ENCODE measurements around the gene TRIP12. TPM values are rescaled to one million over a fixed set of nuclear protein-coding genes. Genes with fewer than 3 reads are reported as not detected.
A peak's percentile ranks its signal among the peaks of the same experiment; 100 is the strongest.
"Not testable (repeated sequence)": the region's sequence is repeated elsewhere in the genome, so short reads cannot be mapped to it uniquely, and the experiment has no call there.

The TRIP12 gene
- total RNA-seq, 3 donors from 2014 or later: 211 to 227 (median 221) TPM

- H3K9me3 Mint-ChIP-seq: peaks cover 12% of the 10 kb centered on the region
- H3K36me3 Mint-ChIP-seq (ENCODE audit: insufficient read depth): no peaks in the 10 kb centered on the region
- DNase-seq (no peak), ATAC-seq (no peak)
- no peaks in the 10 kb centered on the region for H3K4me1 Mint-ChIP-seq (ENCODE audit: low read depth)
- peaks cover 2% of the 10 kb centered on the region for H3K27me3 Mint-ChIP-seq (ENCODE audit: low read depth)
- no peak overlapping the region for H3K4me3 Mint-ChIP-seq
Observed at GRCh38 chr2:229732897-229733296, 188.9 kb downstream of the TRIP12 start.

GRCh38 chr2:229731916-229732315, 189.9 kb downstream of the TRIP12 start:
- DNase-seq: no peak
- no peak for ATAC-seq
- Mint-ChIP-seq H3K4me1 (ENCODE audit: low read depth) (no peaks in the 10 kb centered on the region), H3K9me3 (peaks cover 2% of the 10 kb centered on the region), H3K36me3 (ENCODE audit: insufficient read depth) (no peaks in the 10 kb centered on the region), H3K4me3 (no peak overlapping the region), H3K27me3 (ENCODE audit: low read depth) (peaks cover 3% of the 10 kb centered on the region)

GRCh38 chr2:229731363-229731762, 190.4 kb downstream of the TRIP12 start:
- ATAC-seq (no peak), DNase-seq (no peak)
- H3K4me1 Mint-ChIP-seq (ENCODE audit: low read depth): no peaks in the 10 kb centered on the region
- H3K36me3 Mint-ChIP-seq (ENCODE audit: insufficient read depth): no peaks in the 10 kb centered on the region
- H3K9me3 Mint-ChIP-seq: no peaks in the 10 kb centered on the region
- no peak overlapping the region for H3K4me3 Mint-ChIP-seq
- H3K27me3 Mint-ChIP-seq (ENCODE audit: low read depth): peaks cover 3% of the 10 kb centered on the region

- ATAC-seq: no peak
- H3K4me1 Mint-ChIP-seq (ENCODE audit: low read depth): no peaks in the 10 kb centered on the region
- no peaks in the 10 kb centered on the region for H3K36me3 Mint-ChIP-seq (ENCODE audit: insufficient read depth)
- no peaks in the 10 kb centered on the region for H3K9me3 Mint-ChIP-seq
- peaks cover 8% of the 10 kb centered on the region for H3K27me3 Mint-ChIP-seq (ENCODE audit: low read depth)
- DNase-seq: no peak
- H3K4me3 Mint-ChIP-seq: no peak overlapping the region
Observed at GRCh38 chr2:229728370-229728769, 193.4 kb downstream of the TRIP12 start.

DNA sequence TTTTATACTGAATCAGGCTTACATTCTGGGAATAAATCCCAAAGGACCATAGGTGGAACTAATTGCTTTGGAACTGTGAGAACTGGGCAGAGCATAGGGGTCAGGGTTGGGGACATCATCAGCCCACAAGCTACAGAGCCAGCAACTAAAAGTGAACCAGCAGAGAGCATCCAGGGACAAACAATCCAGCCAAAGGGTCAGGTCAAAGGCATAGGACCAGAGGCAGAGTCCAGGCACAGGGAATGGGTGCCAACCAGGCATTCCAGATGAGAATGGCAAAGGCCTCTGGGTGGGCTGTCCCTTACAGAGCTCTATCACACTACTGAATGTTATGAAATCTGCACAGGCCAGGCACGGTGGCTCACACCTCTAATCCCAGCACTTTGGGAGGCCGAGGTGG, 195.2 kb downstream of the TRIP12 start:
- Mint-ChIP-seq H3K4me3 (no peak overlapping the region), H3K27me3 (ENCODE audit: low read depth) (peaks cover 8% of the 10 kb centered on the region), H3K36me3 (ENCODE audit: insufficient read depth) (no peaks in the 10 kb centered on the region), H3K9me3 (no peaks in the 10 kb centered on the region), H3K4me1 (ENCODE audit: low read depth) (no peaks in the 10 kb centered on the region)
- no peak for DNase-seq
- ATAC-seq: no peak

DNA sequence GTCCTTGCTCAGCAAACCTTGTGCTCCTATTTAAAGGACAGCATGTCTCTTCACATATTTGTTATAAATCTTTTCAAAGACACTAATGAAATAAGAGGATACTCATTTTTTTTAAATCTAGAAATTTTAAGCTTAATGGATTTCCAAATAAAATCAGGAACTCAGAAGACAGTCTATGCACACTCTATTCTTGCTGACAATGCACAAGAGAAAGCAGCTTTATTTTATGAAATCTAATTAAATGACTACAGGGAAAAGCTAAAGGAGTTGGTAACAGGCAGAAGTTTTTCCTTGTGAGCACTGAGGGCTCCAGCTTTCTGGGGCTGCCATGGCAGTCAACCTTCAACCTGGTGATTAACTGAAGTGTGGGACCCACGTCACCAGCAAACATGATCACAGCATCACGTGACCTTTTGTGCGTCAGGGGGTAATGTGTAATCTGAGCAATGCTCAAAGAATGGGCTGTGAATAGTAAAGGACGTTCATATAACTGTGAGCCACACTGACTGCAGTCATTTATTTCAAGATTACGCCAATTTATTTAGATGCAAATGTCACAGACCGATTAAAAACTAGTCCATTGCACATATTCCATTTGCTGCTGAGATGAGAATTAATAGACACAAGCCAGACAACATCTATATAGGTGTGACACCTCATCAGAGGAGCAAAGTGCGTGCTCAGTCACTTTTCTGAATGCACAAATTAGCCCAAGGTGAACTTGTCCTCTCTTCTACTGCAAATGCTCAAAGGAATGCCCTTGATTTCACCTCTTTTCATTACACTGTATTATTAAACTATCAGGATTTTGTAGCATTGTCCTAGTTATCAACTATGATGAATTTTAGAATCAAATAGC, 195.9 kb downstream of the TRIP12 start:
- Mint-ChIP-seq H3K9me3 (no peaks in the 10 kb centered on the region), H3K4me1 (ENCODE audit: low read depth) (no peaks in the 10 kb centered on the region), H3K4me3 (no peak overlapping the region), H3K27me3 (ENCODE audit: low read depth) (peaks cover 8% of the 10 kb centered on the region), H3K36me3 (ENCODE audit: insufficient read depth) (no peaks in the 10 kb centered on the region)
- no peak for DNase-seq
- ATAC-seq: no peak

DNA sequence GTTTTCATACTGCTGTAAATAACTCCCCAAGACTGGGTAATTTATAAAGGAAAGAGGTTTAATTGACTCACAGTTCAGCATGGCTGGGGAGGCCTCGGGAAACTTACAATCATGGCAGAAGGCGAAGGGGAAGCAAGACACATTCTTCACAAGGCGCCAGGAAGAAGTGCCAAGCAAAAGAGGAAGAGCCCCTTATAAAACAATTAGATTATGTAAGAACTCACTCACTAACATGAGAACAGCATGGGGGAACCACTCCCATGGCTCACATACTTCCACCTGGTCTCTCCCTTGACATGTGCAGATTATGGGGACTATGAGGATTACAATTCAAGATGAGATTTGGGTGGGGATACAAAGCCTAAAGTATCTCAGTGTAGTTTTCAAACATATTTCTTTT, 198.6 kb downstream of the TRIP12 start:
- not testable (repeated sequence) for H3K9me3 Mint-ChIP-seq

GRCh38 chr2:229719926-229720647, 201.7 kb downstream of the TRIP12 start:
- Mint-ChIP-seq H3K36me3 (ENCODE audit: insufficient read depth) (no peaks in the 10 kb centered on the region), H3K4me1 (ENCODE audit: low read depth) (peaks cover 4% of the 10 kb centered on the region), H3K27me3 (ENCODE audit: low read depth) (peaks cover 48% of the 10 kb centered on the region), H3K9me3 (no peaks in the 10 kb centered on the region), H3K4me3 (no peak overlapping the region)
- no peak for DNase-seq
- no peak for ATAC-seq

More for the DNA sequence above, 198.6 kb downstream of the TRIP12 start:
- not testable (repeated sequence) for DNase-seq; H3K4me3 Mint-ChIP-seq; H3K4me1 Mint-ChIP-seq (ENCODE audit: low read depth); H3K36me3 Mint-ChIP-seq (ENCODE audit: insufficient read depth); ATAC-seq
- H3K27me3 Mint-ChIP-seq (ENCODE audit: low read depth): peaks cover 26% of the 10 kb centered on the region

DNA sequence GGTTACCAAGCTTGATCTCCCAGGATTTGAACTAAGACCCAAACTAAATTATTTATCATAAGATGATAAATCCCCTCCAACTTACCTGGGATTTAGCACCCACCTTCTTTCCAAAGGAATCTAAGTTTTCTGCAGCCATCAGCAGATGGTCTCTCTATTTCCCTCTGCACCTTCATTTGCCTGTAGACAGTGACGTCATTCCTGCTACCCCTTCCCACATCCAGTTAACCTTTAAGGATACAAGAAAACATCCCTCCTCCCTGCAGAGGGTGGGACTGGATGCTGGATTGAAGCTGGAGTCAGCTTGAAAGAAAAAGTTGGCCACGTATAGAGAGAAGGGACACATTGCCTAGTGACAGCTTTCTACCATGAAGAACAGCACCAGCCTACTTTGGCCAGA, 203.8 kb downstream of the TRIP12 start:
- Mint-ChIP-seq H3K27me3 (ENCODE audit: low read depth) (peaks cover 53% of the 10 kb centered on the region), H3K36me3 (ENCODE audit: insufficient read depth) (no peaks in the 10 kb centered on the region), H3K4me1 (ENCODE audit: low read depth) (peaks cover 10% of the 10 kb centered on the region), H3K4me3 (no peak overlapping the region), H3K9me3 (no peaks in the 10 kb centered on the region)
- ATAC-seq (no peak), DNase-seq (no peak)

- DNase-seq: no peak
- Mint-ChIP-seq H3K4me1 (ENCODE audit: low read depth) (peaks cover 14% of the 10 kb centered on the region), H3K27me3 (ENCODE audit: low read depth) (peaks cover 74% of the 10 kb centered on the region), H3K4me3 (peak overlapping the region; percentile 30), H3K9me3 (peaks cover 6% of the 10 kb centered on the region), H3K36me3 (ENCODE audit: insufficient read depth) (no peaks in the 10 kb centered on the region)
- ATAC-seq: no peak
Observed at GRCh38 chr2:229715895-229716507, 205.8 kb downstream of the TRIP12 start.

GRCh38 chr2:229714736-229715541, 206.9 kb downstream of the TRIP12 start:
- H3K9me3 Mint-ChIP-seq: peaks cover 6% of the 10 kb centered on the region
- H3K4me3 Mint-ChIP-seq: peak overlapping the region; percentile 58
- ATAC-seq (peak; percentile 43 to 54), DNase-seq (no peak)
- H3K36me3 Mint-ChIP-seq (ENCODE audit: insufficient read depth): no peaks in the 10 kb centered on the region
- peaks cover 14% of the 10 kb centered on the region for H3K4me1 Mint-ChIP-seq (ENCODE audit: low read depth)
- peaks cover 80% of the 10 kb centered on the region for H3K27me3 Mint-ChIP-seq (ENCODE audit: low read depth)

- H3K4me3 Mint-ChIP-seq: peak within 1 kb of the TSS; percentile 64
- DNase-seq (peak; percentile 6), ATAC-seq (peak; percentile 82 to 89)
- H3K9me3 Mint-ChIP-seq: peaks cover 6% of the 10 kb centered on the region
- H3K36me3 Mint-ChIP-seq (ENCODE audit: insufficient read depth): no peaks in the 10 kb centered on the region
- peaks cover 14% of the 10 kb centered on the region for H3K4me1 Mint-ChIP-seq (ENCODE audit: low read depth)
- H3K27me3 Mint-ChIP-seq (ENCODE audit: low read depth): peaks cover 80% of the 10 kb centered on the region
Observed at GRCh38 chr2:229714080-229714735, 207.6 kb downstream of the TRIP12 start, which contains the start of gene DNER. Gene DNER (minus strand): TSS chr2:229714555. CDS start chr2:229714423, 132 bp downstream.

All from activated T-cell treated with anti-CD3 and anti-CD28 coated beads, Interleukin-2, amount 50 U/mL, for 4 hours (primary cell).